Endothelial cell of hepatic sinusoid (primary cell): ENCODE measurements around the gene CDKN2AIPNL.

Experiments
- in situ Hi-C: cut with HindIII; loops from 2 replicates; pipeline ENCODE4 v1.10.0; 2017; ENCODE audit warnings: low sequenced_read_pairs

Gene CDKN2AIPNL, protein sequence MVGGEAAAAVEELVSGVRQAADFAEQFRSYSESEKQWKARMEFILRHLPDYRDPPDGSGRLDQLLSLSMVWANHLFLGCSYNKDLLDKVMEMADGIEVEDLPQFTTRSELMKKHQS

DNA sequence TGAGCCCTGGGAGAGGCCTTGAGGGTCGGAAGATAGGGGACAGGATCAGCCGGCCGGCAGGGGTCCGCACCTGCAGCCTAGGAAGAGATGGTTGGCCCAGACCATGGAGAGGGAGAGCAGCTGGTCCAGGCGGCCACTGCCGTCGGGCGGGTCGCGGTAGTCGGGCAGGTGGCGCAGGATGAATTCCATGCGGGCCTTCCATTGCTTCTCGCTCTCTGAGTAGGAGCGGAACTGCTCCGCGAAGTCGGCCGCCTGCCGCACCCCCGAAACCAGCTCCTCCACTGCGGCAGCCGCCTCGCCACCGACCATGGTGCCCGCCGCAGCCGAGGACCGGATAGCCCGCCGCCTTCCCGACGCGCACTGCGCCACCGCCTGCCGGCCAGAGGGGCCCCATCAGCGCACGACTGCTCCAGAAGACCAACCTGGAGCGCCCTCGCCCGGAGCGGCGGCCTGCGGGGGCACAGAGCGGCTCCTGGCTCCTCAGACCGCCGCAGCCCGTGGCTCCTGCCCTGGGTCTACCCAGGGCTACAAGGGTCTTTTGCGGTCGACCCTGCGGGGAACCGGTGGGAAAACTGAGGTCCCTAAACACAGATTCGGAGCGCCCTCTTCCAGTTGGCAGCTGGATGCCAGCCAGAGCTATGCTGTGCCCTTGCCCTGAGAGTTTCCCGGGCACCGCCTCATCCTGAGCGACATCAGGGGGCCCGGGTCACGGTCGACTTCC, at the start of gene CDKN2AIPNL:
Gene CDKN2AIPNL, minus strand, starts transcription at position 336 of the 721 bp plus-strand sequence. Its CDS starts 27 bp downstream, at position 309.
- in situ Hi-C loops = no loop called here

GRCh38 chr5:134460551-134460950, 48.9 kb upstream of the CDKN2AIPNL start:
- in situ Hi-C loops = no loop called here

DNA sequence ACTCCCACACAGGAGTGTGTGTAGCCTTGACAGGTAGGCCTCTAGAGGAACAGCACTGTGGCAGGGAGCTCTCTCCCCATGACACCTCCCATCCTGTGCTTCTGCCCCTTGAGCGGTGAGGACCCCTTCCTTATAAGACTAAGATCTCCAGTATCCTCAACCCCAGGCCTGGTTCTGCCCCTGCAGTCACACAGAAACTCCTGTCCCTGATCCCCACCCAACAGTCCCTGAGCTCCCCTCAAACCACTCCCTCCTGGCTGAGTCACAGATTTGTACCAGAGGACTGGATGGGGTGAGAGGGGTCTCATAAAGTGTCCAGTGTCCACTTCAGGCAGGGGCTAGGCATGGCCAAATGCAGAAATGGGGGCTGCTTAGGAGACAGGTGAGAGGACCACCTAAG, 47.8 kb upstream of the CDKN2AIPNL start:
- in situ Hi-C loops = no loop called here

GRCh38 chr5:134459010-134459403, 47.3 kb upstream of the CDKN2AIPNL start:
- in situ Hi-C loops = no loop called here

GRCh38 chr5:134458234-134459009, 46.7 kb upstream of the CDKN2AIPNL start:
- in situ Hi-C loops = no loop called here

DNA sequence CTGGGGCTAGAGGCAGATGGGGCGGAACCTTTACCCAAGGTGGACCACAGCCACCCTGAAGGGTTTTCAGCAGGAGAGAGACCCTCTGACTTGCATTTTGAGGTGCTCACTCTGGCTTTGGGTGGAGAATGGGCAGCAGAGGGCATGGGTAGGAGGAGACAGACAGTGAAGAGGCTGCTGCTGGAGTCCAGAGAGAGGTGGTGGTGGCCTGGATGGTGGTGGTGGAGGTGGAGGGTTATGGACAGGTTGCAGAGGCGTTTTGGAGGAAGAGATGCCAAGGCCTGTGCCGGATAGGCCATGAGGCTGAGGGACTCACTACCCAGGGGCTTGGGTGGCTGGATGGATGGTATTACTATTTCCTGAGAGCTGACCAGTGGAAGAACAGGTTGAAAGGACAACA, 46.1 kb upstream of the CDKN2AIPNL start:
- in situ Hi-C loops = no loop called here

- in situ Hi-C loops = no loop called here
Measured at GRCh38 chr5:134456825-134457224, 45.1 kb upstream of the CDKN2AIPNL start.

DNA sequence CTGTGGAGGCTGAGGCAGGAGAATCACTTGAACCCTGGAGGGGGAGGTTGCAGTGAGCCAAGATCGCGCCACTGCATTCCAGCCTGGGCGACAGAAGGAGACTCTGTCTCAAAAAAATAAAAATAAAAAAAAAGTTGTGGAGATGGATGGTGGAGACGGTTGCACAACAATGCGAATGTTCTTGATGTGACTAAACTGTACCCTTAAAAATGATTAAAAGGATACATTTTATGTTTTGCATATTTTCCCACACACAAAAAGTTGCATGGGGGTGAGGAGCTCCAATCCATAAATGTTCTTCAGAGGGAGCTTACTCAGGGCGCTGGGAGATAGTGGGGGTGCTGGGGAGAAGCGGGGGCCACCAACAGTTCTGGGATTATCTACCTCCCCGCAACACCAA, 43.8 kb upstream of the CDKN2AIPNL start:
- in situ Hi-C loops = no loop called here

GRCh38 chr5:134453016-134453415, 41.3 kb upstream of the CDKN2AIPNL start:
- in situ Hi-C loops = no loop called here

- in situ Hi-C loops = no loop called here
Measured at GRCh38 chr5:134451936-134452505, 40.3 kb upstream of the CDKN2AIPNL start.

DNA sequence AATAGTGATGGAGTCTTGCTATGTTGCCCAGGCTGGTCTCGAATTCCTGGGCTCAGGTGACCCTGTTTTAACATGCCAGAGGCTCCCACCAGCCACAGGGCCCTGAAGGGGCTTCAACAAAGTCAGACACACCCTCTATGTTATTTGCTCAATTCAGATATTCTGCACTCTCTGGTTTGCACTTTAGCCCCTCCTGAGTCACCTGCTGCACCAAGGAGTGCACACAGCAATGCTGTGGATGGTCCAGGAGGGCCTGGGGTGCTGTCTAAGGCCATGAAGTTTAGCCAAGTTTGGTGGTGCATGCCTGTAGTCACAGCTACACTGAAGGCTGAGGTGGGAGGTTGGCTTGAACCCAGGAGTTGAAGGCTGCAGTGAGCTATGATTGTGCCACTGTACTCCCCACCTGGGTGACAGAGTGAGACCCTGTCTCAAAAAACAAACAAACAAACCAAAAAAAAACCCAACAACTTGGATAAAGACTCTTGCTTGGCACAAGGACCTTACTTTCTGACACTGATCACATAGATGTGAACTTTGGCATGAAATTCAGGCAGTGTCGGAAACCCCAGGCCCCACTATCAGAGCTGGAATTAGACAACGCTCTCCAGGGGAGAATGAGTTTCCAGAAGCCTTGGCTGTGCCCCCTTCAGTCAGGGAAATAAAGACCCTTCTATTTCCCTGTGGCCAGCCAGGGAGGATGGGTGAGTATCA, 39.7 kb upstream of the CDKN2AIPNL start:
- in situ Hi-C loops = no loop called here

GRCh38 chr5:134450374-134450773, 38.7 kb upstream of the CDKN2AIPNL start:
- in situ Hi-C loops = no loop called here

- in situ Hi-C loops = no loop called here
Measured at GRCh38 chr5:134449167-134449566, 37.5 kb upstream of the CDKN2AIPNL start.

GRCh38 chr5:134447815-134448520, 36.3 kb upstream of the CDKN2AIPNL start:
- in situ Hi-C loops = no loop called here

DNA sequence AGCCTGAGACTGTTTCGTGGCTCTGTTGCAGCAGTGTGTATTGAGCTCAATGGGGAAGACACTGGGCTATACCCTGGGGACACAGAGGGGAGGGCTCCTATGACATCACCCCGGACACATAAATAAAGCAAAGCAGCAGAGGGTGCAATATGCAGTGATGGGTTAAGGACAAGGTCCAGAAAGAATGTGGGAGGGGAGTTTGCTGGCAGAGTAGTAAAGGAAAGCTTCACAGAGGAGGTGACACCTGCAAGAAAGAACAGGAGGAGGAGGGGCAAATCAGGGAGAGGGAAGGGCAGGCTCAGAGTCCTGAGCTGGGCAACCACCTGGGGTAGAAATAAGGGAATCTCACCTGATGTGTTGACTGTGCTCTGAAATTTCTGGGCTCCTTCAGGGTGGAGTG, 35.3 kb upstream of the CDKN2AIPNL start:
- in situ Hi-C loops = no loop called here

DNA sequence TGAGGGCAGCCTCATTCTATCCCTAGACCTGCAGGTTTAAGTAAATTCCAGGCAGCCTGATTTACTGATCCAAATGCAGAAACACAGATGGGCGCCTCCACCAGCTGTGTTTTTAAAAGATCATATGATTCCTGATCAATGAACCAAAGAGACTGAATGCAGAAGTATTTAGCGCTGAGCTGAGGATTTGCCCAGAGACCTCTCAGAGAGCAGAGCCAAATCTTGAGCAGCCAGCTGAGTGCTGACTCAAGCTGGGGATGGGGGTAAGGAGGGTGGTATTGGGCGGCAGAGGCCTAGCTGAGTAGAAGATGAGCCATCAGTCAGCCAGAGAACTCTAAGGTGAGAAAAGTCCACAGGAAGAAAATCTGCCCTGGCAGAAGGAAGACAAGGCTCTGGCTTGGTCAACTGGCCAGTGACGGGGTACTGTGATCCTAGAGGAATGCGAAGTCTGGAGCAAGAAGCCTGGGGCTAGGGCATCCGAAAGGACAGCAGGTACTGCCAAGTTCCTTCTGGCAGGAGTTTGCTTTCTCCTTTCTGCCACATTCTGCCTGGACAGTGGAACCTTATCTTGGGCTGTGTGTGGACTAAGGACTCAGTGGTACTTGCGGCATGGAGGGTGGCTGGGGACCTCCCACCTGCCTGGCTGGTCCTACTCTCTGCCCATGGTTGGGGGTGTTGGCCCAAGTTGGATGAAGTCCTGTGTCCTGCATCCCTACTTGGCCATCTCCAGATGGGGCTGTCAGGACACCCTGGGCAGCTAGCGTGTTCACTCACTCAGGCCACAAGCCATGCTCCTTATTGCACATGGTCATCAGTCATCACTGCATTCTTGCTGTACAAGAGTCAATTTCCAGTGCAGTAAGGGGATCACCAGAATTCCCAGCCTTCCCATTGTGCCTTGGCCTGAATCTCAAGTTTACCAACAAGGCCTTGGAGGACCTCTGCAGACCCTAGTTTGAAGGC, 34.5 kb upstream of the CDKN2AIPNL start:
- in situ Hi-C loops = no loop called here

DNA sequence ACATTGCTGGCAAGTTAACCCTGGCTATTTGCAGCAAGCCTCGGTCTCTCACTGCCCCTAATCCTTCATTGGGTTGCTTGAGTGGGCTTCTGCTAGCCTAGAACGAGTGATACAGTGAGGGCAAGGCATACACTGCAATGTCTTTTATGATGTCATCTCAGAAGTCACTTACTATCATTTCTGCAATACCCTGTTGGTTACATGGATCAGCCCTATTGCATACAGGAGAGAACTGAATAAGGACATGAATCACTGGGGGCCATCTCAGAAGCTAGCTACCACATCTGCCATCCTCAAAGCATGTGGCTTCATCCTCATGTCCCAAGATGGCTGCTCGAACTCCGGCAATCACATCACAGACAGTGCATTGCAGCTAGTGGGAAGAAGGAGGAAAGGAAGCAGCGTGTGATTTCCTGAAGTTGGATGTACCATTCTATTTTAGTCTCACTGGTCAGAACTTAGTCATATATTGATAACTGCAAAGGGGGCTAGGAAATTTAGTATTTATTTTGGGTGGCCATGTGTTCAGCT, 33.3 kb upstream of the CDKN2AIPNL start:
- in situ Hi-C loops = no loop called here

DNA sequence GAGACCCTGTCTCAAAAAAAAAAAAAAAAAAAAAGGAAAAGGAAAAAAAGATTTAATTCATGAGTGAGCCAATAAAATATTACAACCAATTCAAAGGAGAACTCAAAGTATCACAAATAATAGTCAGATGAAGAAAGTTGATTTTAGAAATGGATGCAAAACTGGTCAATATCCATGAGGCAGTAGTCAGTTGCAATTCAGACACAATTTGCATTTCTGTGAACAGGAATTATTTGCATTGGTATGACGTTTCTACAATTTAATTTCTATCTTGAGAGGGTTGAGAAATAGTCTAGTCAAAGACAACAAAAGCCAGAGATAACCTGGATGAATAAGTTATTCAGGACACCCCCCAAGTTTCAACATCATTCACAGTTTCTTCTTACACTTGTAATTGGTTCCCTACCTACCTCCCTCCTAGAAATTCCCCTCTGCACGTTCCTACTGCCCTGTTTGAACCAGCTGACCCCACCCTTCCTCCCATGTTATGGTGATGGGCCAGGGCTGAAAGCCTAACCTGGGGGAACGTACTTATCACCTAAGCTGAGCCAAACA, 28.6 kb upstream of the CDKN2AIPNL start:
- in situ Hi-C loops = no loop called here

DNA sequence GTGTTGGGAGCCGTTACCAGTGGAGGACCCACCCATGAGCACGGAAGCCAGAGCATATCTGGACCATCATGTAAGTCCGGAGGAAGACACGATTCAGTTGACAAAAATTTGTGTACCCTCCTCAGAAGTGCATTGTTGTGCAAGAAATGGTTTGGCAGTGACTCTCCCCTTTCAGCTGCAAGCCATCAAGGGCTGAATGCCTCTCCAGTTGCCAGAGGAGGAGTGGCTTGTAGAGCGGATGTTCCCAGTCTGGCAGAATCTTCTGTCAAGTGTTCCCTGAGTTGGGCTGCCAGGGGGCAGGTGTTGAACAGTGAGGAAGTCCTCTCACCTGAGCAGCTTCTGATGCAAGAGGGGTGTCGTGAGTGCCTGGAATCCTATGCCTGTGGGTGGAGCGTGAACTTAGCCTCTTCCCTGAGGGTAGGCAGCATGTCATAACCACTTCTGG, 27.6 kb upstream of the CDKN2AIPNL start:
- in situ Hi-C loops = no loop called here
